Measurements from ENCODE around the gene TGFBR2.
A peak's percentile ranks its signal among the peaks of the same experiment; 100 is the strongest.

TGFBR2 gene

DNA sequence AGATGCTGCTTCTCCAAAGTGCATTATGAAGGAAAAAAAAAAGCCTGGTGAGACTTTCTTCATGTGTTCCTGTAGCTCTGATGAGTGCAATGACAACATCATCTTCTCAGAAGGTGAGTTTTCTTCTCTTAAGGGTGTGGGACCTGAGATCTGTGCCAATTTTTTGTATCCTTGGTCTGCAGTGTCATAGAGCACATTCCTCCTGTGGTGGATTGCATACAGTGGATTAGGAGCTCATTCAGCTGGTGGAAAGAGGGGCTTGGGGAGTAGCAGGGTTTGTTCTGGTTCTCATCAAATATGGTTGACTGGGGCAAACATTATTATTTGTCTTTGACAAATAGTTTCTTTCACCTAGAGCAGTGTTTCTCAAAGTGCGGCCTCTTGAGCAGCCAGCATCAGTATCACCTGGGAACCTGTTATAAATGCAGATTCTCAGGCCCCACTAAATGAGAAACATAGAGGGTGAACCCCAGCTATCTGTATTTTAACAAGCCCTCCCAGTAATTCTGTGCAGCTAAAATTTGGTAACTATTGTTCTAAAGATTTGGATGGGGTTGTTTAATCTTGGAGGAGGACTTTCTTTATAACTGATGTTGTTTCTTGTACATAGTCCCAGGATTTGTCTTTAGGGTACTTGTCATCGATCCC lies 44.1 kb downstream of the TGFBR2 start:
- in situ Hi-C loops (cut with HindIII; ENCODE audit: low sequenced_read_pairs): no loop called here

DNA sequence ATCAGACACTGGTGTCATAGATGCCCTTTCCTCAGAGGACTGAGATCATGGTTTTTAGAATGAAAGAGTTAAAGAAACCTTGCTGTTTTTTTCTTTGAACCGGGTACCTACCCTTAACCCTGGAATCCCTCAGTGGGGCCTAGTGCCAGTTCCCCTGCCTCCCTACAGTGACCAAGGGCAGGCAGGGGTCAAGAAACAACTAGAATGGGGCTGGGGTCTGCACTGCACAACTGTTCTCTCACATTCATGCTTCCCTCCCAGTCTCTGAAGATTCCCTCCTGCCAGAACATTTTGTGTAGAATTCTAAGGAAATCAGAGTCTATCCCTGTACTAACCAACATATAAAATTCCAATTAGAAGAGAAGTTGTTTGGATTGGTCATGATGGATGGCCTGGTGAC lies 47.9 kb downstream of the TGFBR2 start:
- no peak for DNase-seq (ENCODE audit: low read depth, low spot score)
- H3K4me3 ChIP-seq (ENCODE audit: low read depth, low read length): no peak overlapping the region
- TF ChIP-seq, protein P1, sequence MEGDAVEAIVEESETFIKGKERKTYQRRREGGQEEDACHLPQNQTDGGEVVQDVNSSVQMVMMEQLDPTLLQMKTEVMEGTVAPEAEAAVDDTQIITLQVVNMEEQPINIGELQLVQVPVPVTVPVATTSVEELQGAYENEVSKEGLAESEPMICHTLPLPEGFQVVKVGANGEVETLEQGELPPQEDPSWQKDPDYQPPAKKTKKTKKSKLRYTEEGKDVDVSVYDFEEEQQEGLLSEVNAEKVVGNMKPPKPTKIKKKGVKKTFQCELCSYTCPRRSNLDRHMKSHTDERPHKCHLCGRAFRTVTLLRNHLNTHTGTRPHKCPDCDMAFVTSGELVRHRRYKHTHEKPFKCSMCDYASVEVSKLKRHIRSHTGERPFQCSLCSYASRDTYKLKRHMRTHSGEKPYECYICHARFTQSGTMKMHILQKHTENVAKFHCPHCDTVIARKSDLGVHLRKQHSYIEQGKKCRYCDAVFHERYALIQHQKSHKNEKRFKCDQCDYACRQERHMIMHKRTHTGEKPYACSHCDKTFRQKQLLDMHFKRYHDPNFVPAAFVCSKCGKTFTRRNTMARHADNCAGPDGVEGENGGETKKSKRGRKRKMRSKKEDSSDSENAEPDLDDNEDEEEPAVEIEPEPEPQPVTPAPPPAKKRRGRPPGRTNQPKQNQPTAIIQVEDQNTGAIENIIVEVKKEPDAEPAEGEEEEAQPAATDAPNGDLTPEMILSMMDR (IDR thresholded peaks at IDR 0.05; ENCODE audit: low read depth, low read length): no peak
- in situ Hi-C loops (cut with HindIII; ENCODE audit: low sequenced_read_pairs): no loop called here

More for the DNA sequence above, 44.1 kb downstream of the TGFBR2 start:
- no peak overlapping the region for H3K4me3 ChIP-seq (ENCODE audit: low read depth, low read length)
- TF ChIP-seq, protein P1 (IDR thresholded peaks at IDR 0.05; ENCODE audit: low read depth, low read length): no peak
- no peak for DNase-seq (ENCODE audit: low read depth, low spot score)

DNA sequence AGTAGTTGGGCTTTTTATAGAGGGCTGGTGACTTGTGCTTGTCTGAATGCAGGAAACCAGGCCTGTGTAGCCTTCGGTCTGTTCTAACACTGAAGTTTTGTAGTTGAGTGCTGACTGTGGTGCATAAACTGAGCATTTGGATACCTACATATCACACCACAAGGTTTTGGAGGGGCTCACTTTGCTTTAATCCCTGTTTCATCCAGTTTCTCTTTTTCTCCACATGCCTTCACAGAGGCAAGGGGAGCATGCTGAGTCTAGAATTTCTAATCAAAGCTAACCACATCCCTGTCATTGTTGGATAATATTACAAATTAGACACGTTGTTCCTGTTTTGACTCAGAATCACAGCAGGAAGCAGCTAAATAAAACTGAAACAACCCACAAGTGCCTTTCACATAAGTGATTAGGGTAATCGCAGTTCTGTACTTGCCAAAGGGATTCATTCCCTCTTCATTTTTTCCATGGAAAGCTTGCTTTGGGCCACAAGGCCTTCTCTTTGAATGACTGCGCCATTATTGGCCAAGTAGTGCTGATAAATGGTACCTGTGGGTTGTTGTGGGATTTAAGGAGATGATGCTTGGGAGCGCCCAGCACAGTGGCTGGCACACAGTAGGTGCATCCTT lies 48.9 kb downstream of the TGFBR2 start:
- TF ChIP-seq, protein P1 (IDR thresholded peaks at IDR 0.05; ENCODE audit: low read depth, low read length): no peak
- H3K4me3 ChIP-seq (ENCODE audit: low read depth, low read length): no peak overlapping the region
- DNase-seq (ENCODE audit: low read depth, low spot score): peak; percentile 92
- in situ Hi-C loops (cut with HindIII; ENCODE audit: low sequenced_read_pairs): no loop called here

DNA sequence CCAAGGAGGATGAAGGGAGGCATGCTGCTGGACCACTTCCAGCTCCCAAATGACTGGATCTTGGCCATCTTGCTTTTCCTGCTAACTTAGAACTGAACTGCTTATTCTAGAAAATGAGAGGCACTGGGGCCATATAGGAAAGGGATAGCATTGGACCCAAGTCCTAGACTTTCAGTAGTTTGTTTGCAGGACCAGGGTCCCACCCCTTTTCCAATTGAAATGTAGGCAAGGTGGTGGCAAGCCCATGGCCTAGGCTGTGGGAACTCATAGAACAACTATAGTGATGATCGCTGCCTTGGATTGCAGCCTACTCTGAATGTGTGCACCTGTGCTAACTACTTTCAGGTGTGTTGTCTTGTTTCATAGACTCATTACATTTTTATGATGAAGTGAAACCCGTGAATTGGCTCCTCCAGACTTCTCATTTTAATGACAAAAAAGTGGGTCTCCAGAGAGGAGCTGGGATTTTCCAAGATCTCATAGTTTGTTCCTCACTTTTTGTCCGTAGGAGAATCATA lies 50.3 kb downstream of the TGFBR2 start:
- no peak overlapping the region for H3K4me3 ChIP-seq (ENCODE audit: low read depth, low read length)
- in situ Hi-C loops (cut with HindIII; ENCODE audit: low sequenced_read_pairs): no loop called here
- TF ChIP-seq, protein P1 (IDR thresholded peaks at IDR 0.05; ENCODE audit: low read depth, low read length): no peak
- no peak for DNase-seq (ENCODE audit: low read depth, low spot score)

DNA sequence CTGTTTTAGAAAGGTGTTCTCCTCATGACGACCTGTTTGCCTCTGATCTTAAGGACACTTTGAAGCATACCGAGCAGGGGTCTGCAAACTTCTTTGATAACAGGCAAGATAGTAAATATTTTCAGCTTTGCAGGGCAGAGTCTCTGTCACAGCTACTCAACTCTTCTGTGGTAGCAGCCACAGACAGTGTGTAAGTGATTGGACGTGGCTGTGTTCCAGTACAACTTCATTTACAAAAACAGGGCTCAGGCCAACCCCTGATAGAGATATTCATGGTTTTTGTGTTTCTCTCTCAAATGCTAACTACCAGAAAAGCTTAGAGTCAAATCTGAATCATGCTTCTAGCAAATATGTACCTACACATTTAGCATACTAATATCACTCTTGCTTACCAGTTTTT lies 51.5 kb downstream of the TGFBR2 start:
- no peak overlapping the region for H3K4me3 ChIP-seq (ENCODE audit: low read depth, low read length)
- in situ Hi-C loops (cut with HindIII; ENCODE audit: low sequenced_read_pairs): no loop called here
- DNase-seq (ENCODE audit: low read depth, low spot score): no peak
- TF ChIP-seq, protein P1 (IDR thresholded peaks at IDR 0.05; ENCODE audit: low read depth, low read length): no peak

DNA sequence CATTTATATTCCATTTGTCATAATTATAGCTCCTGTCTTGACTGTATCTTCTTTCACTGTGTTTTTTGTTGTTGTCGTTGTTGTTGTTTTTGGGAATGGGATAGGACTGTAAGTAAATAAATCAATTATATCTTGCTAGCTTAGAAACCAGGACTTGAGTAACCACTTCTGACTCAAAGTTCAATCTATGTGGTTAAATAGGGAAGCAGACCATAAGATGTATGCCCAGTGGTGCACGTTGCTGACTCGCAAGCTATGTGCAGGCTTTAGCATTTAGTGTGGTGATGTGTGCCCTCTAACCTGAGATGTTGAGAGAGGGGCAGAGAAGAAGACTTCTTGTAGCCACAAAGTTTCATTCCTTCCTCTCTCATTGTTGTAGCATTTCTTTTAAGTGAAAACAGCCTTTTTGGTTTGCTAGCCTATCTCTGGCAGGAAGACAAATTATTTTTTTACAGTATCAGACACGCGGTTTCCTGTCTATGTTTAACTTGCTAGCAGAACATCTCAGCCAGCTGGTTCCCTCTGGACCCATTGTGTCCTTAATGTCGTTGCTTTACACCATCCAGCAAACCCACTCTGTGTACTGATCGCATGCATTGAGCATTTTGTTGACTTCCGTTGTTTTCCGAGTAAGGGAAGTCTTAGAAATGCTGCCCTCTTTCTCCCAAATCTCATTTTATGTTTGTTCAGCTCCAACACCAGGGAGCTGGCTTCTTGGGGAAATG lies 52.1 kb downstream of the TGFBR2 start:
- in situ Hi-C loops (cut with HindIII; ENCODE audit: low sequenced_read_pairs): no loop called here
- TF ChIP-seq, protein P1 (IDR thresholded peaks at IDR 0.05; ENCODE audit: low read depth, low read length): no peak
- peak; percentile 89 for DNase-seq (ENCODE audit: low read depth, low spot score)
- H3K4me3 ChIP-seq (ENCODE audit: low read depth, low read length): no peak overlapping the region

Data from astrocyte of the spinal cord (primary cell).